ELR (cell line): Measurements from ENCODE around the gene GNB1L.
"Not testable (repeated sequence)": the region's sequence is repeated elsewhere in the genome, so short reads cannot be mapped to it uniquely, and the experiment has no call there.

Experiments used
- DNase-seq: peaks from one replicate; pipeline ENCODE4 v3.0.0-alpha.2; 2015; ENCODE audit warnings: low read depth

Gene GNB1L

DNA sequence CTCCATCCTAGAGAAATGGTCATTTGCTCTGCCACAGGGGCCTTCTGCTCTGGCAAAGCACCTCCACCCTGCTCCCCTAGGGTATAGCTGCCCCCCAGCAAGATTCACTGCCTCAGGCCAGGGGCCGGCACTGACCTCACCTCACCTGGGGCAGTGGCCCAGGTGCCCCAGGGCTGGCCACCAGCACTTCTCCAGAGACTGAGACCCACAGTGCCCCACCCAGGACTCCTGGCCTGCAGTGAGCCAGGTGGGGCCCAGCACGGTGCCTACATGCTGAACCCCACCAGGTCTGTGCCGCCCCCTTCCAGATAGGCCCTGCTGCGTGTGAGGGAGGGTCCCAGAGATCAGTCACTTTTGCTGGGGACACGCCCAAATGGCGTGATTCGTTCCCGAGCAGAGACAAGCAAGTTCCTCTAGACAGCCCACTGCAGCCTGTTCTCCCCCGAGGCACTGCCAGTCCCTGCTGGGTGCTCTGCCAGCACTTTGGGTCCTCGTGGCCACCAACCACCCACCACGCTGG lies 10.8 kb downstream of the GNB1L start:
- DNase-seq = no peak

GRCh38 chr22:19843107-19843856 lies 11.4 kb downstream of the GNB1L start:
- no peak for DNase-seq

DNA sequence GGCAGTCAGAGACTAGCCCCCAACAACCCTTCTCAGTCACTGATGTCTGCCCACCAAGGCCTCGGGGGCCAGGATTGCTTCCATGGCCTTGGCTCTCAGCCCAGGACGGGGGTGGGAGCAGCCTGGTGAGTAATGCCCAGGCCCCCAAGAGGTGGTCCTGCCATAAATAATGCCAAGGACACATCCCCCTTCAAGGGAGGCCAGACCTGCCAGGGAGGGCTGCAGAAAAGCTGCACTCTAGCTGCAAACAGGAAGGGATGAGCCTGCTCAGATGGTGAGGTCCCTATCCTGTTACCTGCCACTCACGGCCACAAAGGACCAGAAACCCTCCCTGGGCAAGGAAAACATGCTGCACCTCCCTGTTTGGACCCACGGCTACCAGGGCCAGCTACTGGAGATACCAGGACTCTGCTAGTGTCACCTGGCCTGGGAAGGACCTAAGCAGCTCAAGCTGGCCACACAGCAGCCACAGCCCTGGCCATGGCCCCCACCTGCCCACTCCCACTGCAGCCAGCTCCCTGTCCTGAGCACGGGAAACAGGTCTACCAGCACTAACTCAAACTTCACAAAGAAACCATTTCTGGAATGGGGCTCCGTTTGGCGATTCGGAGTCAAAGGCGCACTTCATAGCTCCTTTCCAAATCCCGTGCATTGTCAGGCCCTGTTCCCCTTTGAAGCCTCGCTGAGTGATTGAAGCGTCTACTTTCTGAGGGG lies 12.1 kb downstream of the GNB1L start:
- DNase-seq = no peak

GRCh38 chr22:19841641-19842392 lies 12.9 kb downstream of the GNB1L start:
- DNase-seq = no peak

DNA sequence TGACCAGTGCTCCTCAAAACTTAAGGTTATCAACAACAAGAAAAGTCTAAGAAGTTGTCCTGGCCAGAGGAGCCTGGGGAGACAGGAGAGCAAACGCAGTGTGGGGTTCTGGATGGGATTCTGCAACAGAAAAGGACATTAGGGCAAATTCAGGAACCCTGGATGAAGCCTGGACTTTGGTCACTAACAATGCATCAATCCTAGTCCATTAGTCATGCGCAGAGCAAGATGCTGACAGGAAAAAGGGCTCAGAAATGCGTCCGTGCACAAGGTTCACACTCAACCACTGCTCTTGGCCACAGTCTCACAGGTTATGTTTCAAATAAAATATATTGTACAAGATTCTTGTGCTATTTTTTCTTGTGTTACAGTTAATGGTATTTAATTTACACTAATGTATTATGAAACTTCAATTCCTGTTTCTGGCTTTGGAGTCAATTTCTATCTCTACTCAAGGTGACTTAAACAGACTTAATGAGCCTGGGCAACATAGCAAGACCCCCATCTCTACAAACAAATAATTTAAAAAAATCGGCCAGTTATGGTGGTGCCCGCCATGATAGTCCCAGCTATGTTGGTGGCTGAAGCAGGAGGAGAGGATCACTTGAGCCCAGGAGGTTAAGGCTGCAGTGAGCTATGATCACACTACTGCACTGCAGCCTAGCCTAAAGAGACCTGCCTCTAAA lies 13.6 kb downstream of the GNB1L start:
- peak; percentile 46 for DNase-seq

GRCh38 chr22:19840059-19840458 lies 14.6 kb downstream of the GNB1L start:
- no peak for DNase-seq

DNA sequence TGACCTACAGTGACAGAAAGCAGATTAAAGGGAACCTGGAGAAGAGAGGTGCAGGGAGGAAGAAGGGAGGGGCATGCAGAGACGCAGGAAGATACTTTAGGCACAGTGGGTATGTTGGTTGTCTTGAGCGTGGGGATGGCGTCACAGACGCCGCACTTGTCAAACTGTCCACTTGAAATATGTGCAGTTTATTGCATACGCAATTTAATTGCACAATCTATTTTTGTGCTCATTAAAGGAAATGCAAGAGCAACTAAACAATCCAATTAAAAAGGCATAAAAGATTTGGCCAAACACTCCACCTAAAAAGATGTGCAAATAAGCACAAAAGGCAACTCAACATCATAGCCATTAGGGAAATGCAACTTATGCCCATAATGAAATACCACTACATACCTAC lies 16.8 kb downstream of the GNB1L start:
- DNase-seq = no peak

GRCh38 chr22:19836512-19836911 lies 18.2 kb downstream of the GNB1L start:
- no peak for DNase-seq

DNA sequence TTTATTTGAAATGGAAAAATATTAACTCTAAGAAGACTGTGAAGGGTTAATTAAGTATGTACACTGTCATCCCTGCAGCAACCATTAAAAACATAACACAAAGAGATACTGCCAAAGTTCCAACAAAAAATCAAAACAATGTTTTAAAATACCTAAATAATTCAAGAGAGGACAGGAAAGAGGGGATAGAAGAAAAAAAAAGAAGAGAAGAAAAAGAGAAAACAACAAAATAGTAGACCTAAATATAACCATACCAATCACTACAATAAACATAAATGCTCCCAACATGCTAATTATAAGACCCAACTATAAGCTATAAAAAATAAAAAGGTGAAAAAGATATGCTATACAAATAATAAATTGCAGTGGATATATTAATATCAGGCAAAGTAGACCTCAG lies 20.1 kb downstream of the GNB1L start:
- no peak for DNase-seq

- DNase-seq = not testable (repeated sequence)
Observed at GRCh38 chr22:19833327-19833726, 21.3 kb downstream of the GNB1L start.

- no peak for DNase-seq
Observed at GRCh38 chr22:19832476-19833108, 22.1 kb downstream of the GNB1L start.

DNA sequence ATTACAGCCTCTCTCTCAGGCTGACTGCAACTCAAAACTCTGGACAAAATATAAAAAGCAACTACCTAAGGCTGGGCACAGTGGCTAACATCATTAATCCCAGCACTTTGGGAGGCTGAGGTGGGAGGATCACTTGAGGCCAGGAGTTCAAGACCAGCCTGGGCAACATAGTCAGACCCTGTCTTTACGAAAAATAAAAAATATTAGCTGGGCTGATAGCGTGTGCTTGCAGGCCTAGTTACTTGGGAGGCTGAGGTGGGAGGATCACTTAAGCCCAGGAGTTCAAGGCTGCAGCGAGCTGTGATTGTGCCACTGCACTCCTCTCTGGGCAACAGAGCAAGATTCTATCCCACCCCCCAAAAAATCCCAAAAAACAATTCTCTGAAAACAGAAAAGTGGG lies 22.7 kb downstream of the GNB1L start:
- DNase-seq = not testable (repeated sequence)

GRCh38 chr22:19831016-19831415 lies 23.7 kb downstream of the GNB1L start:
- no peak for DNase-seq

GRCh38 chr22:19828035-19828401 lies 26.7 kb downstream of the GNB1L start:
- no peak for DNase-seq

- DNase-seq = no peak
Observed at GRCh38 chr22:19827341-19828034, 27.2 kb downstream of the GNB1L start.

DNA sequence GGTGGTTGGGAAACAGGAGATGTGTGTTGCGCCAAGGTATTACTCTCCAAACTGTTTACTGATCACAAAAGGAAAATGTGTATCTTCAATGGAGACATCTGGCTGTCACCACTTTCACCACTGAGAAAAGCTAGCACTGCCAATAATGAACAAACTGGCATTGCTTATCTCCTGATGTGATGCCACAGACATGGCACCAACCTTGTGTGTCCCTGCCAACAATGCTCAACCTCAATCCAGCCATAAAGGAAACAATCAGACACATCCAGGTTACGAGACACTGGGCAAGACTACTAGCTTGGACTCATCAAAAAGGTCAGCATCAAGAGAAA lies 28.1 kb downstream of the GNB1L start:
- DNase-seq = no peak

GRCh38 chr22:19825904-19826618 lies 28.6 kb downstream of the GNB1L start:
- DNase-seq = no peak

- no peak for DNase-seq
Observed at GRCh38 chr22:19824926-19825339, 29.7 kb downstream of the GNB1L start.

DNA sequence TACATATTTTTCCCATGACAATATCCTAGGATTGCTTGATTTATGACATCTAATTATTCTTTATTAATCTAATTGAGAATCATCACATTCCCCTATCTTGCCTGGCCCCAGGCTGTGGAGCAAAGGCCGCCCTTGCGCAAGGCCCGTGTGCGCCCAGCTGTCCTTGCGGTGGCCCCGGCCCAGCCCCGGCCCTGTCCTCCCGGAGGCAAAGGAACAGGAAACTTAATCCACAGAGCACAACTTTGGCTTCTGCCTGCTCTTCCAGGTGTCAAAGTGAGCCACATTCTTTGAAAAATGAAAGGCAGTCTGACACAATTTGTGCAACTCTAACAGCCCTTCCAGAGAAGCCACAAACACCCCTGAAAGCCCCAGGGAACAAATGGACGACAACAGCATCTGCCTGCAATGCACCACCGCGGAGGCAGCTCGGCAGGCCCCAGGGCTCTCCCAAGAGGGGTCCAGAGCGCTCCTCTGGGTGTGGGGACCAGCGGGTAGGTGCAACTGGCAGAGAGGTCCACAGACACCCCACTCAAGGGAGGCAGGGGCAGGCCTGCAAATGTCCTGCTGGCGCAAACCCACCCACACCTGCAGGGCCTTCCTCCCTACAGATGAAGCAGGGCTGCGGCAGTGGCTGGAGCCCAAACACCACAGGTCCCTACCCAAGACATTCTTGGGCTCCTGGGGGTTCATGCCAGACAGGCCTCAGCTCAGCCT lies 30.3 kb downstream of the GNB1L start:
- no peak for DNase-seq

GRCh38 chr22:19823902-19824211 lies 30.8 kb downstream of the GNB1L start:
- no peak for DNase-seq
